Stimulated activated CD4-positive, alpha-beta T cell treated with anti-CD3 and anti-CD28 coated beads, Interleukin-15, amount 100 ng/mL, for 1 hour (primary cell): Measurements from ENCODE around the gene SLC25A27.

Experiments
- DNase-seq, 2 donors: peaks; one replicate each; pipeline ENCODE4 v3.0.0-alpha.2; 2020; ENCODE audit warnings: low read depth in 1 of 2, low spot score in 1 of 2

The SLC25A27 gene

DNA sequence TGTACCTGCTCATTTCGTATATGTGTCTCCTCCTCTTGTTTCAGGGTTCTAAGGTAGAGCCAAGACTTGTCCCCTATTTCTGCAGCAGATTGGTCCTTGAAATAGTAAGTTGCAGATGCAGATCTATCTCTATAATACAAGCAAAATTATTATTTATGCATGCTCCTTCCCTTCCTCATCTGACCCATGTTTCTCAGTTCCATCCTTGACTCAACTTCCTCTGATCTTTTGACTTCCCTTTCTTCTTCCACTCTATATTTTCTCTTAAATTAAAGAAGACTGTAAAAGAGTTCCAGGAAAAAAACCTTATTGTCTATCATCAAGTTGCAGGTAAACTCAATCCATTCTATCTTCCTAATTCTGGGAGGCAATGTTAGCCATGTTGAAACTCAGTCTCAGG is 58.7 kb downstream of the SLC25A27 start:
- DNase-seq, result no peak

DNA sequence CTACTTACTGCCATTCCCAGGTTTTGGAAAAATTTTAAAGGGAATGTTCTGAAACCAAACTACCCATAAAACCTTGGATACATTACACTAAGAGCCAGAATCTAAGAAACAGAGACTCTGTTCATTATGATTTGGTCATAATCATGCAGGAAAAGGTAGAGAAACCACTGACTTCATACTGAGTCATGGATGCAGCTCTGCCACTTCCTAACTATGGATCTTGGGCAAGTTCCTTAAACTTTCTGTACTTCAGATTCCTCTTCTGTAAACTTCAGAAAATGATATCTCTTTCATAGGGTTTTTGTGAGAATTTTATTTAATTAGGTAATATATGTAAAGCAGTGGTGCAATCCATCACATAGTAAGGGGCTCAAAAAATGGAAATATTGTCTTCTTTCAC is 62.4 kb downstream of the SLC25A27 start:
- DNase-seq, result no peak

DNA sequence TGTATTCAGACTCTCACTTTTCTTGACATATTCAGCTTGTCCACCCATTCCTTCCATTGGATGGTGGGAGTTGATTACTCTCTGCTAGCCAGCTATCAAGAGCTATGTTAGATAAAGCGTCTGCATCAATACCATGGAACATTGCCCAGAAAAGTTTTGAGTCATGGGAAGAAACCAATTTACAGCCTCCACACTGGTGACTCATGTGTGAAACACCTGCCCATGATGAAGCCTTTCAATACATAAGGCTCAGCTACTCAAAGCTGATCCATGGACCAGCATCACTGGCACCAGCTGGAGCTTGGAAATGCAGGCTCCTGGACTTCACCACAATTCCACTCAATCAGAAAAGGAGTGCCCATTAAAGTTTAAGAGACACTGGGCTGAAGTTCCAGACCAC is 66.3 kb downstream of the SLC25A27 start:
- DNase-seq, result no peak

DNA sequence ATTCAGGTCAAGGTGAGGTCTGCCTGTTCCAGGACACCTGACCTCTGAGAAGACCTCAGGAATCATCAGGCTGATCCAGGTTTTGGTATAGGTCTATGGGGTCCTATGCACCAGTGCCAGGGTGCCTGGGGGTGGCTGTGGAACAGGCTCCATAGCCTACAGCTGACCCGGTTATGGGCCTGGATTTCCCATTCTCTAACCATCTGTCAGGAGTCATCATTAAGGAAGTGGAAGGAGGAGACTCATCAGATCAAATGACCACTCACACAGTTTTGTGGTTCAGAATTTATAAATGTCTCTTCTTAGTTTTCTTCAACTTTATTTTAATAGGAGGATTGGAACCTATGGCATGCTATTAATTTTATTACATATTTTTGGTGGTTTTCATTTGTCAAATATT is 67.6 kb downstream of the SLC25A27 start:
- DNase-seq, result no peak
